Transverse colon (tissue), 4 donors: ENCODE results near the gene NFE2. TPM values are rescaled to one million over a fixed set of nuclear protein-coding genes. Genes with fewer than 3 reads are reported as not detected.
A peak's percentile ranks its signal among the peaks of the same experiment; 100 is the strongest.
"Not testable (repeated sequence)": the region's sequence is repeated elsewhere in the genome, so short reads cannot be mapped to it uniquely, and the experiment has no call there.

Experiments
- DNase-seq: peaks from one replicate; pipeline ENCODE4 v3.0.0-alpha.2; 2019
- H3K27ac ChIP-seq, 4 donors: fragments of 200-600 bp; sonication (generic); 2 replicates each; pipeline ENCODE4 v1.5.1; 2016 to 2018; ENCODE audit warnings: inconsistent platforms in 4 of 4
- H3K27me3 ChIP-seq: fragments of 200-600 bp; sonication (generic); 2 replicates; pipeline ENCODE4 v1.5.1; 2017; ENCODE audit warnings: inconsistent platforms
- H3K36me3 ChIP-seq, 4 donors: fragments of 200-600 bp; sonication (generic); 2 replicates each; pipeline ENCODE4 v1.5.1; 2017 to 2019; ENCODE audit warnings: inconsistent platforms in 4 of 4
- H3K4me1 ChIP-seq, 4 donors: fragments of 200-600 bp; sonication (generic); 2 replicates each; pipeline ENCODE4 v1.5.1; 2017 to 2020; ENCODE audit warnings: inconsistent platforms in 4 of 4
- H3K4me3 ChIP-seq, 4 donors: fragments of 200-600 bp; sonication (generic); 1 replicate in 1 of 4; 2 replicates in 3 of 4; pipeline versions ENCODE4 v1.5.1 to v1.6.1; 2017 to 2019; ENCODE audit warnings: inconsistent platforms in 4 of 4
- H3K9me3 ChIP-seq, 2 donors: fragments of 200-600 bp; sonication (generic); 2 replicates each; pipeline ENCODE4 v1.5.1; 2017 to 2019; ENCODE audit warnings: inconsistent platforms in 2 of 2
- EP300 ChIP-seq: sonication (generic); formaldehyde crosslinking; IDR thresholded peaks from one replicate; pipeline ENCODE4 v1.6.1; 2017; ENCODE audit warnings: antibody characterized with exemption, low read depth
- POLR2A ChIP-seq: fragments of 450-650 bp; IDR thresholded peaks from one replicate; pipeline ENCODE4 v1.6.1; 2016; ENCODE audit warnings: antibody characterized with exemption, mild to moderate bottlenecking, moderate library complexity
- POLR2AphosphoS5 ChIP-seq, 3 donors: sonication (generic); formaldehyde crosslinking; IDR thresholded peaks; one replicate each; pipeline ENCODE4 v1.6.1; 2016; ENCODE audit warnings: antibody characterized with exemption in 3 of 3
- WGBS, 2 donors: methylation state at CpG; one replicate each; pipeline ENCODE4 v1.1.5; 2018; ENCODE audit warnings: low coverage in 1 of 2; 5-methylcytosine and 5-hydroxymethylcytosine counted together
- in situ Hi-C, 4 donors: fragments of 200-750 bp; cut with MboI; loops; one replicate each; pipeline versions ENCODE4 v1.15.0 to v1.15.1; 2017; ENCODE audit warnings: low sequenced_read_pairs in 3 of 4, low pct_ligation_motif_present in 1 of 4, low pct_unique_long_range_greater_than_20kb in 1 of 4
- intact Hi-C: fragments of 100-400 bp; cut with DNase I; formaldehyde crosslinking; loops from one replicate; pipeline ENCODE4 v1.15.1; 2023; ENCODE audit warnings: low total_unique reads
- total RNA-seq, 4 donors: library from RNA; depleted of rRNA; stranded (reverse); fragments of >200 nt; gene quantifications; one replicate each; pipeline ENCODE4 v1.1.0, GENCODE V29; 2016
- TF ChIP-seq, protein P1 (sequence below), 5 experiments: fragments of 200-600 bp in 3 of 5; fragments of 450-650 bp in 2 of 5; sonication (generic) in 3 of 5; IDR thresholded peaks; 1 replicate in 2 of 5; 2 replicates in 3 of 5; pipeline ENCODE4 v1.5.1; 2016 to 2017; ENCODE audit warnings: antibody characterized with exemption in 5 of 5, inconsistent platforms in 3 of 5, mild to moderate bottlenecking in 2 of 5, moderate library complexity in 1 of 5

The NFE2 gene
- total RNA-seq, 4 donors from 2014 or later, result not detected

DNA sequence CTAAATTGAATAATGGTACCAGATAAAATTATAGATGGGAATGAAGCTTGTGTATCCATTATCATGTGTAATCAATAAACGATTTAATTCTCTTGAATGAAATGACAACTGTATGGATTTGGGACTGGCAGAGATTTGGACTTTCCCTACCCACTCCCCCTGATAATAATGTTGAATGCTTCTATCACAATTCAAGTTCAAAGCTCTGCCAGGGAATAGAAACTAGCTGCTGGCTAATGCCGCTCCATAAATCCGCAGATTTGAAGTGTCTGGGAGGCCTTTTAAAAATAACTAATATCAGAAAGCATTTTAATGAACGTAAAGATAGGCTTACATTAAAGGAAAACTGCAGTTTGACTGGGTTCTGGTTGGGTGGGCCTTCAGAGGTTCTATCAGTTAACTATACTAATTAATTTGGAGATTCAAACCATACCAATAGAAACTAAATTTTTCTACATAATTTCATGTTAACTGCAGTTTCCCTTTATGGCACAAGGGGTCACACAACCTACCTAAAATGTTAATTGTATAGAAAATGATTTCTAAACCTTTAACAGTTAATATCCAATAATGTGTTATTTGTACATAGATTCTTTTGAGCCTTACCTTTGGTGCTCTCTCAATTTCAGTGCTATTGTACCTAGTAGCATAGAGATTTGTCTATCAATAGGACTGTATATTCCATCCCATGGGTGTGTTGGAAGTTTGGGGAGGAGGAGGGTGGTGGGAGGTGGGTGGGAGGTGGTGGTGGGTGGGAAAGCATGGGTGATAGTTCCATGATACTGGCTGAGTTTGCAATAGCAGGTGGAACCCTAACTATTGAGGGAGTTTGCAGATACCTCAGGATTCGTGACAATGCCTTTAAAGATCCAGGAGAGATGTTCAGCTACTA is 15.4 kb downstream of the NFE2 start:
- intact Hi-C loops, result no loop called here
- in situ Hi-C loops, result no loop called here
- Histone ChIP-seq H3K27ac (peak overlapping the region; percentile 55 to 69 (median 62)), H3K4me1 (peaks cover 39 to 70% (median 67%) of the 10 kb centered on the region in 4 donors), H3K36me3 (peaks cover 0 to 40% (median 20%) of the 10 kb centered on the region in 4 donors), H3K27me3 (no peaks in the 10 kb centered on the region), H3K4me3 (peak overlapping the region in 1 of 4 donors; percentile 10), H3K9me3 (no peaks in the 10 kb centered on the region)
- 36 to 49% methylated on average over 3 to 5 of the region's 5 CpGs for WGBS, 2 donors
- no peak for DNase-seq
- TF ChIP-seq, protein P1, sequence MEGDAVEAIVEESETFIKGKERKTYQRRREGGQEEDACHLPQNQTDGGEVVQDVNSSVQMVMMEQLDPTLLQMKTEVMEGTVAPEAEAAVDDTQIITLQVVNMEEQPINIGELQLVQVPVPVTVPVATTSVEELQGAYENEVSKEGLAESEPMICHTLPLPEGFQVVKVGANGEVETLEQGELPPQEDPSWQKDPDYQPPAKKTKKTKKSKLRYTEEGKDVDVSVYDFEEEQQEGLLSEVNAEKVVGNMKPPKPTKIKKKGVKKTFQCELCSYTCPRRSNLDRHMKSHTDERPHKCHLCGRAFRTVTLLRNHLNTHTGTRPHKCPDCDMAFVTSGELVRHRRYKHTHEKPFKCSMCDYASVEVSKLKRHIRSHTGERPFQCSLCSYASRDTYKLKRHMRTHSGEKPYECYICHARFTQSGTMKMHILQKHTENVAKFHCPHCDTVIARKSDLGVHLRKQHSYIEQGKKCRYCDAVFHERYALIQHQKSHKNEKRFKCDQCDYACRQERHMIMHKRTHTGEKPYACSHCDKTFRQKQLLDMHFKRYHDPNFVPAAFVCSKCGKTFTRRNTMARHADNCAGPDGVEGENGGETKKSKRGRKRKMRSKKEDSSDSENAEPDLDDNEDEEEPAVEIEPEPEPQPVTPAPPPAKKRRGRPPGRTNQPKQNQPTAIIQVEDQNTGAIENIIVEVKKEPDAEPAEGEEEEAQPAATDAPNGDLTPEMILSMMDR (IDR thresholded peaks at IDR 0.05), result peak in 3 of 5 experiments; percentile 8 to 31 (median 17)
- no peak for TF ChIP-seq POLR2A
- no peak for TF ChIP-seq EP300

DNA sequence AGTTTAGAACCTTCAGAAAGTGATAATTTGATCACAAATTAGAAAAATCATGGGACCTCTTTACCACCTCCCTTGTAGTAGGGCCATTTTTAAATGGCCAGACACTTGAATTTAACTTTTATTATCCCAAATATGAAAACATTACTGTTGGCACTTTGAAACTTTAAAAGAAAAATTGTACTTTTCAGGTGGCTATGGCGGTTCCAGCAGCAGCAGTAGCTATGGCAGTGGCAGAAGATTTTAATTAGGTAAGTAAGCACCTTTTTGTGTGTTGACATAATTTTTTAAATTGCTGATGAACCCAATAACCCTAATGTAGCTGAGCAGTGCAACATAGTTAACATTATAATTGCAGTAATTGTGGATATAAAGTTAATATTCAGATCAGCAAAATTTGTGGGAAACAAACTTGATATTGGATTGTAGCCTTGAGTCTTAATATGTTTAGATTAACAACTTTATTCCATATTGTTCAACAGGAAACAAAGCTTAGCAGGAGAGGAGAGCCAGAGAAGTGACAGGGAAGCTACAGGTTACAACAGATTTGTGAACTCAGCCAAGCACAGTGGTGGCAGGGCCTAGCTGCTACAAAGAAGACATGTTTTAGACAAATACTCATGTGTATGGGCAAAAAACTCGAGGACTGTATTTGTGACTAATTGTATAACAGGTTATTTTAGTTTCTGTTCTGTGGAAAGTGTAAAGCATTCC is 16.6 kb downstream of the NFE2 start:
- DNase-seq, in situ Hi-C loops, intact Hi-C loops, H3K9me3 ChIP-seq, H3K27me3 ChIP-seq: not testable (repeated sequence)
- peak overlapping the region in 3 of 4 donors; percentile 86 to 95 (median 91) for H3K27ac ChIP-seq
- H3K36me3 ChIP-seq, result peaks cover 0 to 40% (median 20%) of the 10 kb centered on the region in 4 donors
- WGBS, 2 donors, result 26 to 31% methylated on average over 1 to 2 of the region's 2 CpGs
- peaks cover 39 to 70% (median 67%) of the 10 kb centered on the region in 4 donors for H3K4me1 ChIP-seq
- peak overlapping the region in 2 of 4 donors; percentile 10 to 90 for H3K4me3 ChIP-seq

DNA sequence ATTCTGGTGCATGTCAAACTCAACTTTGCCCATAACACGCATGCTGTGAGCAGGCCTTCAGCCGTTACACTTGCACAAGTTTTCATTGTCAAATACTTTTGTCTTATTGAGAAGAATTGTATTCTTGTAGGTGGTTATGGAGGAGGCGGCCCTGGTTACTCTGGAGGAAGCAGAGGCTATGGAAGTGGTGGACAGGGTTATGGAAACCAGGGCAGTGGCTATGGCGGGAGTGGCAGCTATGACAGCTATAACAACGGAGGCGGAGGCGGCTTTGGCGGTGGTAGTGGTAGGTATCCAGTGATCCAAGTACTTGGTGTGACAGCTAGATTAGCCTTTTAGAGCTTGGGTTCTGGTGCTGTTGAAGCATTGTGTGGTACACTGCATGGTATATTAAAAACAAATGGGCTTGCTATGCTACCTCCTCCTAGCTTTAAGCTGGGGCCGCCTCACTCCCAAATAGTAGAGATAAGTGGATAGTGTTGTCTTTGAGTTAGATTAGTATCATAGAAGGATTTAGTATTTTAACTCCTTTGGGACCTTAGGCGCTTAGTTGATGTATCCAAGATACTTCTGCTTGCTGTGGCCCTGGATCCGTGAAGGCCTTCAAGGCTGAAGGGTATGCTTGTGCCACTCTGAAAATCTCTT is 17.7 kb downstream of the NFE2 start:
- intact Hi-C loops, result no loop called here
- H3K4me3 ChIP-seq, result peak overlapping the region in 2 of 4 donors; percentile 54 to 90
- no peaks in the 10 kb centered on the region for H3K27me3 ChIP-seq
- no peak for TF ChIP-seq EP300
- TF ChIP-seq POLR2A, result no peak
- no peak for TF ChIP-seq POLR2AphosphoS5 (IDR thresholded peaks at IDR 0.05)
- TF ChIP-seq, protein P1 (IDR thresholded peaks at IDR 0.05), result no peak
- H3K4me1 ChIP-seq, result peaks cover 48 to 74% (median 69%) of the 10 kb centered on the region in 4 donors
- H3K36me3 ChIP-seq, result peaks cover 0 to 40% (median 20%) of the 10 kb centered on the region in 4 donors
- 29 to 36% methylated on average over 7 to 11 of the region's 11 CpGs for WGBS, 2 donors
- in situ Hi-C loops, result no loop called here
- H3K27ac ChIP-seq, result peak overlapping the region; percentile 45 to 95 (median 88)
- no peaks in the 10 kb centered on the region for H3K9me3 ChIP-seq
- peak; percentile 43 for DNase-seq

DNA sequence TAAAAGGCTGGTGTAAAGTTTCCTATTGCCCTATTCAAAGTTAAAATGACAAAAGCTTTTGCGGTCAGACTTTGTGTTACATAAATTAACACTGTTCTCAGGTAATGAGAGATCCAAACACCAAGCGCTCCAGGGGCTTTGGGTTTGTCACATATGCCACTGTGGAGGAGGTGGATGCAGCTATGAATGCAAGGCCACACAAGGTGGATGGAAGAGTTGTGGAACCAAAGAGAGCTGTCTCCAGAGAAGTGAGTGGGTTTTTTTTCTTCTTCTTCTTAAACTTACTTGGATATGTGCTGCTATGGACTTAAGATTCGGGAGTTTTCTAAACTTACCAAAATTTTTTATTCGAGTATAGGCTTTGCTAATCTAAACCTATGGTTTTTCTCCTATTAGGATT is 19.1 kb downstream of the NFE2 start:
- DNase-seq, H3K9me3 ChIP-seq, in situ Hi-C loops, intact Hi-C loops, H3K27me3 ChIP-seq: not testable (repeated sequence)
- WGBS, 2 donors, result 0 to 7% methylated on average over 2 to 4 of the region's 4 CpGs
- H3K36me3 ChIP-seq, result peaks cover 0 to 35% (median 16%) of the 10 kb centered on the region in 4 donors
- peak overlapping the region; percentile 86 to 95 (median 92) for H3K27ac ChIP-seq
- H3K4me1 ChIP-seq, result peaks cover 55 to 73% (median 66%) of the 10 kb centered on the region in 4 donors
- H3K4me3 ChIP-seq, result peak overlapping the region; percentile 54 to 90 (median 77)

DNA sequence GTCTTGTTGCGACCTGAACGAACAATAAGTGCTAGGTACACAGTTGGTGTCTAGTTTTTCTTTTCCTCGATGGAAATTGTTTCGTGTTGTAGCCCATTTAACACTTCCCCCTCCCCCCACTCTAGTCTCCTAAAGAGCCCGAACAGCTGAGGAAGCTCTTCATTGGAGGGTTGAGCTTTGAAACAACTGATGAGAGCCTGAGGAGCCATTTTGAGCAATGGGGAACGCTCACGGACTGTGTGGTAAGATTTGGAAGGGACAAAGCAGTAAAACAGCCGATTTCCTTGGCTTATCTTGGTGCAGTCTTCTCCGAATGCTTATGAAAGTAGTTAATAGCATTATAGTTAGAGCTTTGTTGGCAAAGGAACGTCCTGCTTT is 19.6 kb downstream of the NFE2 start:
- 0% methylated on average over 3 to 10 of the region's 10 CpGs for WGBS, 2 donors
- Histone ChIP-seq H3K4me3 (peak overlapping the region; percentile 54 to 90 (median 77)), H3K36me3 (peaks cover 0 to 31% (median 14%) of the 10 kb centered on the region in 4 donors), H3K27ac (peak overlapping the region; percentile 86 to 95 (median 92)), H3K4me1 (peaks cover 55 to 68% (median 62%) of the 10 kb centered on the region in 4 donors)
- intact Hi-C loops, H3K27me3 ChIP-seq, in situ Hi-C loops, H3K9me3 ChIP-seq, DNase-seq: not testable (repeated sequence)
